ENCODE data around the gene HAP1. TPM values are rescaled to one million over a fixed set of nuclear protein-coding genes. Genes with fewer than 3 reads are reported as not detected.
"Not testable (repeated sequence)": the region's sequence is repeated elsewhere in the genome, so short reads cannot be mapped to it uniquely, and the experiment has no call there.

Gene HAP1
- total RNA-seq: under 0.01 TPM

DNA sequence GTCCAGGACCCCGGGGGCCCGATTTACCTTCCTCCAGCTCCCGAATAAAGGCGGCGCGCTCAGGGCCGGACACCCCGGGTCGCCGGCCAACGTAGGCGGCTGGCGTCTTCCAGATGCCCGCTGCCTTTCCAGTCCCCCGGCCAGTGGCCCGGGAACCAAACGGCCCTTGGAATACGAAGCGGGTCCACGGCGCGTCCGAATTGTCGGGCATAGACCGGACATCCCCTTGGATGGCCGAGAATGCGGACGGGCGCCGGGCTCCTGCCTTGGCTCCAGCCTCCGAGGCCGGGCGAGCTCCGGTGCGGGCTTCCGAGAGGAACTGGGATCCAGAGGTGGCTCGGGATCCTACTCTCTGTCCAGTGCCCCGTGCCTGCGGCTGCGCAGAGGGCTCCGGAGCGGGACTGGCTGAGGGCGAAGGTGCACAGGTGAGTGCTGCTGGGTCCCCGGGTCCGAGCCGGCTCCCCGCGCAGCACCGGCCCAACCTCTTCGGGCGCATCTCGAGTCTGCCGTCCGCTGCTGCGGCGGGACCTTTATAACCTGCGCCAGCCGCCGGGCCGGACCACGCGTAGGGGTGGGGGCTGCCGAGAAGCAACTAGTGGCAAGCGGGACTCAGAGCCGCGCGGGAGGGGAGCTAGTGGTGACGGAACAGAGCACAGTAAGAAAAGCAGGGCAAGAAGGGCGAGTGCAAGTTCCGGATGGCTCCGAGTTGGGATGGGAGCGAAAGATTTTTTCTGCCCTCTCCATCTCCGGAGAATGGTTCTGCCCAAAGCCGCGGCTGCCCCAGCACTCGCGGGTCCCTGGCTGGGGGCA, at the start of gene HAP1:
Gene HAP1 (minus strand): TSS at position 505 of the 810 bp plus-strand sequence. CDS start 9 bp downstream, at position 496.
- FAIRE-seq (no peak), DNase-seq (ENCODE audit: low spot score in 2 of 2) (peak; percentile 55 to 60)

GRCh38 chr17:41782142-41782541, 47.7 kb upstream of the HAP1 start:
- FAIRE-seq (no peak), DNase-seq (ENCODE audit: low spot score in 2 of 2) (no peak)

- no peak for DNase-seq (ENCODE audit: low spot score in 2 of 2)
- FAIRE-seq: no peak
These were observed 47.1 kb upstream of the HAP1 start for GRCh38 chr17:41781404-41782110.

GRCh38 chr17:41779954-41780353, 45.5 kb upstream of the HAP1 start:
- DNase-seq (ENCODE audit: low spot score in 2 of 2) (no peak), FAIRE-seq (no peak)

GRCh38 chr17:41777574-41778188, 43.2 kb upstream of the HAP1 start:
- FAIRE-seq (no peak), DNase-seq (ENCODE audit: low spot score in 2 of 2) (peak; percentile 47 to 70)

- DNase-seq (ENCODE audit: low spot score in 2 of 2): no peak
- FAIRE-seq: no peak
These were observed 42.7 kb upstream of the HAP1 start for GRCh38 chr17:41777157-41777573.

DNA sequence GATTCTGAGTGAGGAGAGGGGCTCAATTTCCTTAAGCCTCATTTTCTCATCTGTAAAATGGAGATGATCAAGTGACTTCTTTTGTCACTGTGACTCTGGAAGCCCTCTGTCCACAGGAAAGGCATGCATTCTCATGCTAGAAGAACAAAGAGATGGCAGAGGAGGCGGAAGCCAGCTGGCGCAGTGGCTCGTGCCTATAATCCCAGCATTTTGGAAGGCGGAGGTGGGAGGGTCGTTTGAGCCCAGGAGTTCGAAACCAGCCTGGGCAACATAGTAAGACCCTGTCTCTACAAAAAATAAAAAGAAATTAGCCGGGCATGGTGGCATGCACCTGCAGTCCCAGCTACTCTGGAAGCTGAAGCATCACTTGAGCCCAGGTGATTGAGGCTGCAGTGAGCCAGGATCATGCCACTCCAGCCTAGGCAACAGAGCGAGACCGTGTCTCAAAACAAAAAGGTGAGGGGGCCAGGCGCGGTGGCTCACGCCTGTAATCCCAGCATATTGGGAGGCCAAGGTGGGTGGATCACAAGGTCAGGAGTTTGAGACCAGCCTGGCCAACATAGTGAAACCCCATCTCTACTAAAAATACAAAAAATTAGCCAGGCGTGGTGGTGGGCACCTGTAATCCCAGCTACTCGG, 41.9 kb upstream of the HAP1 start:
- FAIRE-seq; DNase-seq (ENCODE audit: low spot score in 2 of 2): not testable (repeated sequence)

GRCh38 chr17:41775394-41776226, 41.2 kb upstream of the HAP1 start:
- DNase-seq (ENCODE audit: low spot score in 2 of 2): peak; percentile 62 to 74
- no peak for FAIRE-seq

- no peak for FAIRE-seq
- DNase-seq (ENCODE audit: low spot score in 2 of 2): no peak
These were observed 39.3 kb upstream of the HAP1 start for GRCh38 chr17:41773731-41774193.

DNA sequence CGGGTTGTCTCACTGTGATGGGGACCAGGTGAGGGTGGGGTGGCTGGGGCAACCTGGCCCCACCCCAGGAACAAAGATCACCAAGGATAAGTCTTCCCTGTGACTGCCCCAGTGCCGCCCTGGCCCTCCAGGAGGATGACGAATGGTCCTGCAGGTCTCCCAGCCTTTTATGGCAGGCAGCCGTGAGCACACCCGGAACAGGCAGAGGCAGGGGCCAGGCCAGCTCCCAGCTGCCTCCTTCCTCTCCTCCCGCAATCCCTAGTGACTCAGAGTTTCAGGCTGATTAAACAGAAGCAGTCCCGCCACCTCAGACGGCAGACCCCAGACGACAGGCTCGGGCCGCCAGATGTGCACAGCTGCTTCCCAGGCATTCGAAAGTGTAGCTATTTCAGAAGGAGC, 38.7 kb upstream of the HAP1 start:
- DNase-seq (ENCODE audit: low spot score in 2 of 2) (peak in 1 of 2 donors; percentile 53), FAIRE-seq (no peak)

DNA sequence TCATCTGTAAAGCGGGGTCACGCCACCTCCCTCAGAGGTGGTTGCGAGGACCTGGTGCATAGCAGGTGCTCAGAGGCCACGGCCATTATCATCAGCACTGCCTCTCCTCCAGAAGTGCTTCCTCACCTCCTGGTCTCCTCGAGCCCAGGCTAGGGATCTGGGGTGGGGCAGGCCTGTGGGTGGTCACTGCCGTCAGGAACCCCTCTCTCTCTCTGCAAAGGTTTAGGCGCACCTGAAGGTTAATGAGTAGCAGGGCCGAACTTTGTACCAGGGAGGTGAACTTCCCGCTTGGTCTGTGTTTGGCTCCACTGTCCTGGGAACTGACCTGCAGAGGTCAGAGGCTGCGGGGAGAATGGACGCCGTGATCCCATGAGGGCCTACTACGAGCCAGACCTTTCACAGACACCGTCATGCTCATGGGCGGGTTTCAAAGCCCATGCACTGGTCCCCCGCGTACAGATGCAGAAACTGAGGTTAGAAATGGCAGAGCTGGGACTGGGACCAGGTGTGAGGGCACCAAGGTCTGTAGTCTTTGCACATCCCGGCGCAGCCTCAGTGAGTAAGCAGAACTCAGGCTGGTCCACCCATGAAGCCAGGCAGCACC, 38.2 kb upstream of the HAP1 start:
- FAIRE-seq: no peak

GRCh38 chr17:41772218-41772585, 37.8 kb upstream of the HAP1 start:
- DNase-seq (ENCODE audit: low spot score in 2 of 2) (no peak), FAIRE-seq (no peak)

More for the DNA sequence above, 38.2 kb upstream of the HAP1 start:
- no peak for DNase-seq (ENCODE audit: low spot score in 2 of 2)

- FAIRE-seq (no peak), DNase-seq (ENCODE audit: low spot score in 2 of 2) (no peak)
These were observed 37.2 kb upstream of the HAP1 start for GRCh38 chr17:41771389-41772206.

DNA sequence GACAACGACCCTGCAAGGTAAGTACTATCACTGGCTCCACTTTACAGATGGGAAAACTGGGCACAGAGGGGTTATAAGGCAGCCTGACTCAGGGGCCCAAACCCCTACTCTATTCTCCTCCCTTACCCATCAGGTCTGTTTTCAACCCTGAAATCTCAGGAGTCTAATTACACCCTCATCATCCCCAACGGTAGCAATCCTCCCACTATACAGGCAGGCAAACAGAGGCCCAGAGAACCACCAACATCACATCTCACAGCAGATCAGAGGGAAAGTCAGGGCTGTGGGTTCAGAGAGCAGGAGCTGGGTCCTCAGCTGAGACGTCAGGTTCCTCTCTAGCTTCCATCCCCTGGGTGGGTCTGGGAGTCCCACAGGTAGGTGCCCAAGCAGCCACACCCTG, 35.5 kb upstream of the HAP1 start:
- DNase-seq (ENCODE audit: low spot score in 2 of 2) (no peak), FAIRE-seq (no peak)

- no peak for DNase-seq (ENCODE audit: low spot score in 2 of 2)
- FAIRE-seq: no peak
These were observed 35.0 kb upstream of the HAP1 start for GRCh38 chr17:41769346-41769862.

GRCh38 chr17:41768682-41769288, 34.3 kb upstream of the HAP1 start:
- DNase-seq (ENCODE audit: low spot score in 2 of 2) (no peak), FAIRE-seq (no peak)

GRCh38 chr17:41767324-41768042, 33.0 kb upstream of the HAP1 start:
- no peak for FAIRE-seq

More at GRCh38 chr17:41767324-41768042, 33.0 kb upstream of the HAP1 start:
- no peak for DNase-seq (ENCODE audit: low spot score in 2 of 2)
